Upper lobe of right lung (tissue), 1 donor: ENCODE results near the gene PHTF2. TPM values are rescaled to one million over a fixed set of nuclear protein-coding genes. Genes with fewer than 3 reads are reported as not detected.

ENCODE experiments used
- ATAC-seq: fragments of 200-7000 bp; cut with Tn5 transposase; one replicate; pipeline ENCODE4 v1.9.1; 2020; ENCODE audit warnings: mild to moderate bottlenecking, moderate library complexity
- DNase-seq: peaks from one replicate; pipeline ENCODE4 v3.0.0-alpha.2; 2020
- H3K27ac ChIP-seq: fragments of 200-600 bp; one replicate; pipeline ENCODE4 v1.8.0; 2022
- H3K27me3 ChIP-seq: fragments of 200-600 bp; one replicate; pipeline ENCODE4 v1.8.0; 2022; ENCODE audit warnings: mild to moderate bottlenecking
- H3K36me3 ChIP-seq: fragments of 200-600 bp; one replicate; pipeline ENCODE4 v1.8.0; 2022
- H3K4me1 ChIP-seq: fragments of 200-600 bp; one replicate; pipeline ENCODE4 v1.8.0; 2022
- H3K4me3 ChIP-seq: fragments of 200-600 bp; one replicate; pipeline ENCODE4 v1.8.0; 2022; ENCODE audit warnings: mild to moderate bottlenecking
- H3K9me3 ChIP-seq: fragments of 200-600 bp; one replicate; pipeline ENCODE4 v1.8.0; 2022
- intact Hi-C: fragments of 100-400 bp; cut with DNase I; formaldehyde crosslinking; loops from one replicate; pipeline ENCODE4 v1.11.0; 2022
- total RNA-seq: library from RNA; stranded (reverse); fragmentation: NEBNext Ultra II Directional; extraction: Animal tissue kit (Norgen Biotek cat#: 25700); gene quantifications from one replicate; pipeline ENCODE4 v1.2.1, GENCODE V29; 2021
- TF ChIP-seq, protein P1 (sequence below): fragments of 200-600 bp; IDR thresholded peaks from one replicate; pipeline ENCODE4 v1.8.0; 2022; ENCODE audit warnings: antibody characterized with exemption
- donor health status: DM: no; HTN: yes; CAD: no; lungs with severe emphysema.

PHTF2 gene
- total RNA-seq, 1 donor from 2014 or later: 14.4 TPM

DNA sequence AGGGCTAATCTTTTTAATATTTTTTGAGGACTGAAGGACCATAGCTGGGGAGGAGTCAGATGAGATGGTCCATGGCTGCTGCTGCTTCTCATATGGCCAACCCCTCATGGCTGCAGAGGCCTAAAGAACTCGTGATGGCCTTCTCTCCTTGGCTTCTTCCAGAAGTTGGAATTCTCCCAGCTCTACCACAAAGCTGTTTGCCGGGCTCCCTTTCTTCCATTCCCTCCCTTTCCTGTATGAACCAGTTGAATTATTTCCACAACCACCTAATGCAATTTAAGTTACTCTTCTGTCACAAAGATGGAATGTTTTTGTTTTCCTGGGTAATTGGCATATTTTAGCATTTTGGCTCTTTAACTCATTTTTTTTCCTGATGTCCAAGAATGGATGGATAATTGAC is 80.7 kb downstream of the PHTF2 start:
- H3K9me3 ChIP-seq: no peaks in the 10 kb centered on the region
- ATAC-seq: no peak
- H3K4me1 ChIP-seq: no peaks in the 10 kb centered on the region
- H3K27me3 ChIP-seq: no peaks in the 10 kb centered on the region
- H3K27ac ChIP-seq: no peak overlapping the region
- no peak overlapping the region for H3K4me3 ChIP-seq
- no peak for DNase-seq
- H3K36me3 ChIP-seq: no peaks in the 10 kb centered on the region
- TF ChIP-seq, protein P1, sequence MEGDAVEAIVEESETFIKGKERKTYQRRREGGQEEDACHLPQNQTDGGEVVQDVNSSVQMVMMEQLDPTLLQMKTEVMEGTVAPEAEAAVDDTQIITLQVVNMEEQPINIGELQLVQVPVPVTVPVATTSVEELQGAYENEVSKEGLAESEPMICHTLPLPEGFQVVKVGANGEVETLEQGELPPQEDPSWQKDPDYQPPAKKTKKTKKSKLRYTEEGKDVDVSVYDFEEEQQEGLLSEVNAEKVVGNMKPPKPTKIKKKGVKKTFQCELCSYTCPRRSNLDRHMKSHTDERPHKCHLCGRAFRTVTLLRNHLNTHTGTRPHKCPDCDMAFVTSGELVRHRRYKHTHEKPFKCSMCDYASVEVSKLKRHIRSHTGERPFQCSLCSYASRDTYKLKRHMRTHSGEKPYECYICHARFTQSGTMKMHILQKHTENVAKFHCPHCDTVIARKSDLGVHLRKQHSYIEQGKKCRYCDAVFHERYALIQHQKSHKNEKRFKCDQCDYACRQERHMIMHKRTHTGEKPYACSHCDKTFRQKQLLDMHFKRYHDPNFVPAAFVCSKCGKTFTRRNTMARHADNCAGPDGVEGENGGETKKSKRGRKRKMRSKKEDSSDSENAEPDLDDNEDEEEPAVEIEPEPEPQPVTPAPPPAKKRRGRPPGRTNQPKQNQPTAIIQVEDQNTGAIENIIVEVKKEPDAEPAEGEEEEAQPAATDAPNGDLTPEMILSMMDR: no peak
- intact Hi-C loops: no loop called here

- intact Hi-C loops: no loop called here
- H3K4me1 ChIP-seq: no peaks in the 10 kb centered on the region
- no peaks in the 10 kb centered on the region for H3K36me3 ChIP-seq
- ATAC-seq: no peak
- no peak overlapping the region for H3K4me3 ChIP-seq
- no peaks in the 10 kb centered on the region for H3K27me3 ChIP-seq
- no peak for DNase-seq
- H3K9me3 ChIP-seq: no peaks in the 10 kb centered on the region
- no peak overlapping the region for H3K27ac ChIP-seq
- TF ChIP-seq, protein P1: no peak
Measured at GRCh38 chr7:77881871-77882270, 83.3 kb downstream of the PHTF2 start.

DNA sequence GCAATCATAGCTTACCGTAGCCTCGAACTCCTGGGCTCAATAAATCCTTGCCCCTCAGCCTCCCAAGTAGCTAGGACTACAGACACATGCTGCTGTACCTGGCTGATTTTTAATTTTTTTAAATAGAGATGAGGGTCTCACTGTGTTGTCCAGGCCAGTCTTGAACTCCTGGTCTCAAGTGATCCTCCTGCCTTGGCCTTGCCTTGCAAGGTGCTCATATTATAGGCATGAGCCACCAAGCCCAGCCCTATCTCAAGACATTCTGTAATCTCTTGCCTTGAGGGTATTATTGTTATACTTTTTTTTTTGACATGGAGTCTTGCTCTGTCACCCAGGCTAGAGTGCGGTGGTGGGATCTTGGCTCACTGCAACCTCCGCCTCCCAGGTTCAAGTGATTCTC is 86.6 kb downstream of the PHTF2 start:
- Histone ChIP-seq H3K9me3 (no peaks in the 10 kb centered on the region), H3K4me3 (no peak overlapping the region), H3K27me3 (no peaks in the 10 kb centered on the region), H3K4me1 (no peaks in the 10 kb centered on the region), H3K27ac (no peak overlapping the region), H3K36me3 (no peaks in the 10 kb centered on the region)
- intact Hi-C loops: no loop called here
- ATAC-seq (no peak), DNase-seq (no peak)
- TF ChIP-seq, protein P1: no peak

- no peak for DNase-seq
- TF ChIP-seq, protein P1: no peak
- intact Hi-C loops: no loop called here
- H3K27me3 ChIP-seq: no peaks in the 10 kb centered on the region
- no peak overlapping the region for H3K4me3 ChIP-seq
- no peaks in the 10 kb centered on the region for H3K36me3 ChIP-seq
- no peaks in the 10 kb centered on the region for H3K9me3 ChIP-seq
- no peak for ATAC-seq
- H3K27ac ChIP-seq: no peak overlapping the region
- H3K4me1 ChIP-seq: no peaks in the 10 kb centered on the region
Measured at GRCh38 chr7:77887567-77887966, 89.0 kb downstream of the PHTF2 start.

DNA sequence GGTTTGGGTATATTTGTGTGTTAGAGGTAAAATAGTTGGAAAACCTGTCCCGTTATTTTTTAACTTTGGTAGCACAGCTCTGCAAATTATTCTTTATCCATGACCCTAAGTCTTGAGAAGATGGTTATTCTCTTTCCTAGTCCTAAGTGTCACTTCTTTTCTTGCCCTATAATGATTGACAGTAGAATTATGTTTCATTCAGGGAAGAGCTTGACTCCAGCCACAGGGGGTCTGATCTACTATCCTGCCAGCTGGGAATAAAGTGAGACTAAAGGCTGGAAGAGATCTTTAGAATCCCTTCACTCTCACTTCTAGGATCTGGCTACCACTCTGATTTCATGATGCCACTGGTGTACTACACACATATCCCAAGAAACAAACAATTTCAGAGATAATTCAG is 90.4 kb downstream of the PHTF2 start:
- no peak for DNase-seq
- intact Hi-C loops: no loop called here
- no peak overlapping the region for H3K27ac ChIP-seq
- no peak for ATAC-seq
- no peaks in the 10 kb centered on the region for H3K36me3 ChIP-seq
- H3K4me1 ChIP-seq: no peaks in the 10 kb centered on the region
- H3K4me3 ChIP-seq: no peak overlapping the region
- H3K27me3 ChIP-seq: no peaks in the 10 kb centered on the region
- TF ChIP-seq, protein P1: no peak
- H3K9me3 ChIP-seq: no peaks in the 10 kb centered on the region

DNA sequence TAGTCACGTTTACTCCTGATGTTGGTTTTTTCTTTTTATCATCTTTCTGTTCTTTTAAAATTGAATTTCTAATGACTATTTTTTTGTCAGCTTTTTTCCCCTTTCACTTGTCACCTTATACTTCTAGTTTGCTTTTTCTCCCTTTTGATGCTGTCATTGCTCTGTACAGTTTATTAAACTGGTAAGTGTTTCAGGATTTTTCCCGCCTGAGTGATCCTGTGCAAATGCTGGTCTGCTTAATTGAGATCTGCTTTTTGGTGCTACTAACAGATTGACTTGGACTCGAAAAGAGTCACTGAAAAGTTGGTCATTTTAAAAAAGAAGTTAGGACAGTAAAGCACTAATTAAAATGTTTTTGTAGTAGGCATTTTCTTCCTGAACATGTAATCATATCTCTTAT is 95.2 kb downstream of the PHTF2 start:
- no peak for DNase-seq
- no peak for ATAC-seq

More for the DNA sequence above, 95.2 kb downstream of the PHTF2 start:
- Histone ChIP-seq H3K36me3 (no peaks in the 10 kb centered on the region), H3K27me3 (no peaks in the 10 kb centered on the region), H3K9me3 (no peaks in the 10 kb centered on the region), H3K4me1 (no peaks in the 10 kb centered on the region), H3K27ac (no peak overlapping the region), H3K4me3 (no peak overlapping the region)
- TF ChIP-seq, protein P1: no peak
- intact Hi-C loops: no loop called here
